ENCODE data around the gene LZTS3. TPM values are rescaled to one million over a fixed set of nuclear protein-coding genes. Genes with fewer than 3 reads are reported as not detected.

Gene LZTS3
- total and polyA plus RNA-seq, 2 of the 8 experiments (the other 6 are each of a cell fraction or from before 2014, with no cell fraction given), result 31.8 to 33.5 TPM

DNA sequence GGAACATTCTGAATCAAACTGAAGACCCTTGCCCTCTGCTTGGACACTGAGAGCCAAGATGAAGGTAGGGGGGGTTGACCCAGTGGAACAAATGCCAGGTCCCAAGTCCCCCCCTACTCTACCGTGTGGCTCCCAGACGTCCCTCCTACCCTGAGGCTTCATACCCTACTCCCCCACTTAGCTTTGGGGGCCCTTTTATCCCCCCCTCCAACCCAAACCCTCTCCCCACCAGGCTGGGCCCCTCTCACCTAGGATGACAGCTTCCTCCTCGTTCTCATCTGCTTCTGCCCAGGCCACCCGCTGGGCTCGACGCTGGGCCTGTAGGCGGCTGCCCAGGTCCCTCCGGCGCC is 29.6 kb upstream of the LZTS3 start:
- no peak for FAIRE-seq

More for the DNA sequence above, 29.6 kb upstream of the LZTS3 start:
- Histone ChIP-seq H4K5ac (ENCODE audit: insufficient read length, low read depth, low read length) (no peak overlapping the region), H3K23ac (ENCODE audit: insufficient read length) (no peak overlapping the region), H3K27me3 (replicated peaks in 1 of 4; ENCODE audit: control insufficient read depth in 3 of 4, extremely low read depth in 1 of 4, insufficient read depth in 3 of 4, low read length in 3 of 4) (no peaks in the 10 kb centered on the region), H2BK12ac (ENCODE audit: low read depth, low read length) (no peak overlapping the region), H2BK20ac (ENCODE audit: low read length) (no peak overlapping the region), H3K79me2 (ENCODE audit: control insufficient read depth in 1 of 2, insufficient read depth in 2 of 2, low read length in 2 of 2) (peaks cover 0 to 19% of the 10 kb centered on the region in 2 experiments; a peak in 1 of 4 replicates), H3K4me3 (ENCODE audit: extremely low read depth in 1 of 4, insufficient read depth in 2 of 4, low read depth in 3 of 4, low read length in 4 of 4) (peak overlapping the region; percentile 83 to 93 (median 88); a peak in 5 of 8 replicates), H3K79me1 (ENCODE audit: low read depth, low read length) (peaks cover 10% of the 10 kb centered on the region), H4K20me1 (replicated peaks in 1 of 2; ENCODE audit: control insufficient read depth in 1 of 2, insufficient read depth in 2 of 2, low read length in 2 of 2) (peaks cover 0 to 6% of the 10 kb centered on the region in 2 experiments), H3K4ac (replicated peaks; ENCODE audit: insufficient read length, low read depth, low read length) (no peak overlapping the region), H3K36me3 (ENCODE audit: control insufficient read depth in 2 of 4, insufficient read depth in 4 of 4, low read length in 3 of 4) (peaks cover 13 to 26% (median 17%) of the 10 kb centered on the region in 4 experiments; a peak in 7 of 8 replicates), H2AK5ac (ENCODE audit: low read depth, low read length) (no peak overlapping the region), H3K4me1 (replicated peaks in 1 of 4; ENCODE audit: control insufficient read depth in 3 of 4, insufficient read depth in 4 of 4, low read length in 3 of 4) (peaks cover 0 to 7% (median 5%) of the 10 kb centered on the region in 4 experiments; a peak in 6 of 7 replicates), H3K9me3 (ENCODE audit: insufficient read depth in 2 of 2, low read depth in 1 of 2, low read length in 1 of 2) (no peaks in the 10 kb centered on the region), H4K91ac (replicated peaks; ENCODE audit: insufficient read length, low read length) (no peak overlapping the region), H2BK120ac (replicated peaks; ENCODE audit: low read depth, low read length) (no peak overlapping the region), H4K8ac (ENCODE audit: extremely low read depth, insufficient read depth, low read length) (no peak overlapping the region), H2BK15ac (ENCODE audit: low read length) (no peak overlapping the region), H3K23me2 (ENCODE audit: low read depth, low read length) (no peaks in the 10 kb centered on the region; the same call in 1 of the 2 replicates), H3K4me2 (ENCODE audit: insufficient read depth in 1 of 2, low read depth in 2 of 2, low read length in 2 of 2) (peak overlapping the region; percentile 94 to 99), H3K56ac (replicated peaks; ENCODE audit: insufficient read length, low read depth, low read length) (no peak overlapping the region), H2BK5ac (ENCODE audit: low read depth, low read length) (no peak overlapping the region), H3K14ac (ENCODE audit: insufficient read length) (no peak overlapping the region), H2AFZ (ENCODE audit: low read length) (no peak overlapping the region), H3K18ac (ENCODE audit: extremely low read depth, low read length) (no peak overlapping the region), H3K27ac (ENCODE audit: low read depth, low read length) (no peak overlapping the region), H3K9ac (replicated peaks in 1 of 4; ENCODE audit: extremely low read depth in 1 of 4, low read depth in 3 of 4, low read length in 3 of 4) (no peak overlapping the region)
- WGBS, 2 experiments (ENCODE audit: extremely low coverage in 1 of 2, insufficient coverage in 1 of 2, insufficient read length in 1 of 2, insufficient replicate concordance in 2 of 2, low coverage in 1 of 2, low lambda C conversion rate in 2 of 2, missing lambda C conversion rate in 1 of 2), result 78% methylated on average over 6 of the region's 9 CpGs; no CpG with 5 or more reads in 1 of the 2 experiments
- no peak for TF ChIP-seq KDM4A (IDR thresholded peaks at IDR 0.05; ENCODE audit: low read depth, low read length, severe bottlenecking)
- TF ChIP-seq TAF1 (IDR thresholded peaks at IDR 0.05; ENCODE audit: low read depth, low read length), result no peak
- no peak for TF ChIP-seq MAX (IDR thresholded peaks at IDR 0.05)
- TF ChIP-seq CEBPB (IDR thresholded peaks at IDR 0.05; ENCODE audit: low read depth, low read length), result no peak
- no peak for TF ChIP-seq CTBP2 (IDR thresholded peaks at IDR 0.05; ENCODE audit: borderline replicate concordance, insufficient read depth, insufficient read length, low read length)
- no peak for TF ChIP-seq SIX5 (IDR thresholded peaks at IDR 0.05; ENCODE audit: low read depth, low read length)
- CTCF ChIA-PET (ENCODE audit: partially characterized antibody), result interaction anchor here (0.6 to 1.1 kb wide), 4 partner anchors 16 to 74 kb away, joined by 3 to 4 read pairs (median 3); no protein-coding TSS in a partner anchor
- POLR2A ChIA-PET (ENCODE audit: partially characterized antibody), result interaction anchor here (0.6 to 1.7 kb wide), 11 partner anchors 10 to 540 kb away, joined by 3 to 8 read pairs (median 3); partner anchors contain the start of genes FASTKD5 and UBOX5
- DNase-seq (ENCODE audit: low read depth in 1 of 2, low spot score in 2 of 2), result no peak

Measured in H1 (cell line).